Pancreas (tissue), 10 donors: ENCODE data around the gene PROCA1. TPM values are rescaled to one million over a fixed set of nuclear protein-coding genes. Genes with fewer than 3 reads are reported as not detected.
A peak's percentile ranks its signal among the peaks of the same experiment; 100 is the strongest.

ENCODE experiments used
- ATAC-seq, 4 donors: fragments of 200-7000 bp; cut with Tn5 transposase; one replicate each; pipeline versions ENCODE4 v1.8.0 to v1.9.1; 2020; ENCODE audit warnings: mild to moderate bottlenecking in 4 of 4, moderate library complexity in 4 of 4
- DNase-seq, 6 donors: peaks; one replicate each; pipeline ENCODE4 v3.0.0-alpha.2; 2020
- FAIRE-seq: peaks from 2 replicates; lab custom pipeline; 2012; peaks lifted over from hg19 to GRCh38; lab: Jason Lieb, UNC
- H3K27ac ChIP-seq, 4 donors: fragments of 200-600 bp; sonication (generic); 1 replicate in 3 of 4; 2 replicates in 1 of 4; pipeline versions ENCODE4 v1.5.0 to v1.8.0; 2020
- H3K27me3 ChIP-seq, 4 donors: fragments of 200-600 bp; one replicate each; pipeline ENCODE4 v1.8.0; 2021
- H3K36me3 ChIP-seq, 3 donors: fragments of 200-600 bp; sonication (generic) in 1 of 3; one replicate each; pipeline versions ENCODE4 v1.5.0 to v1.8.0; 2020 to 2021
- H3K4me1 ChIP-seq, 3 donors: fragments of 200-600 bp; one replicate each; pipeline ENCODE4 v1.8.0; 2021
- H3K4me3 ChIP-seq, 4 donors: fragments of 200-600 bp; sonication (generic) in 2 of 4; one replicate each; pipeline versions ENCODE4 v1.5.0 to v1.8.0; 2020 to 2021
- H3K9me3 ChIP-seq, 4 donors: fragments of 200-600 bp; one replicate each; pipeline ENCODE4 v1.8.0; 2021
- WGBS, 2 donors: extraction: QIAGEN DNeasy Blood & Tissue Kit; methylation state at CpG; one replicate each; pipeline ENCODE4 v1.1.7; 2013; 5-methylcytosine and 5-hydroxymethylcytosine counted together
- intact Hi-C, 3 donors: fragments of 100-400 bp; cut with DNase I; formaldehyde crosslinking; loops; one replicate each; pipeline versions ENCODE4 v1.11.1 to v1.14.2; 2022
- polyA plus RNA-seq, 2 donors: library from polyadenylated mRNA; stranded (reverse); fragments of 200-250 nt; gene quantifications; one replicate each; pipeline ENCODE4 v1.2.3, GENCODE V29; 2013
- total RNA-seq, 6 donors: library from RNA; stranded (reverse); fragmentation: NEBNext Ultra II Directional in 4 of 6; extraction: Animal tissue kit (Norgen Biotek cat#: 25700) in 4 of 6; gene quantifications; one replicate each; pipeline versions ENCODE4 v1.2.1 to v1.2.4, GENCODE V29; 2021 to 2023
- TF ChIP-seq, protein P1 (sequence below), 4 donors: fragments of 200-600 bp; sonication (generic) in 3 of 4; IDR thresholded peaks; one replicate each; pipeline versions ENCODE4 v1.5.0 to v1.8.0; 2021; ENCODE audit warnings: antibody characterized with exemption in 4 of 4
- donor health status: healthy with polysubstance abuse.
- donor health status: DM: no; HTN: no; CAD: no; lungs with moderate emphysema.
- donor health status: DM: no; HTN: no; CAD: no.
- donor health status: control.
- donor health status: control.
- donor health status: Bipolar disorder and iron deficiency.
- donor health status: DM: yes; HTN: yes; CAD: no.
- donor health status: DM: no; HTN: no; CAD: no.
- donor health status: DM: no; HTN: no; CAD: no.
- donor health status: DM: yes; HTN: yes; CAD: no.

Gene PROCA1
- total and polyA plus RNA-seq, 8 donors: 0.19 to 3.1 (median 0.43) TPM

DNA sequence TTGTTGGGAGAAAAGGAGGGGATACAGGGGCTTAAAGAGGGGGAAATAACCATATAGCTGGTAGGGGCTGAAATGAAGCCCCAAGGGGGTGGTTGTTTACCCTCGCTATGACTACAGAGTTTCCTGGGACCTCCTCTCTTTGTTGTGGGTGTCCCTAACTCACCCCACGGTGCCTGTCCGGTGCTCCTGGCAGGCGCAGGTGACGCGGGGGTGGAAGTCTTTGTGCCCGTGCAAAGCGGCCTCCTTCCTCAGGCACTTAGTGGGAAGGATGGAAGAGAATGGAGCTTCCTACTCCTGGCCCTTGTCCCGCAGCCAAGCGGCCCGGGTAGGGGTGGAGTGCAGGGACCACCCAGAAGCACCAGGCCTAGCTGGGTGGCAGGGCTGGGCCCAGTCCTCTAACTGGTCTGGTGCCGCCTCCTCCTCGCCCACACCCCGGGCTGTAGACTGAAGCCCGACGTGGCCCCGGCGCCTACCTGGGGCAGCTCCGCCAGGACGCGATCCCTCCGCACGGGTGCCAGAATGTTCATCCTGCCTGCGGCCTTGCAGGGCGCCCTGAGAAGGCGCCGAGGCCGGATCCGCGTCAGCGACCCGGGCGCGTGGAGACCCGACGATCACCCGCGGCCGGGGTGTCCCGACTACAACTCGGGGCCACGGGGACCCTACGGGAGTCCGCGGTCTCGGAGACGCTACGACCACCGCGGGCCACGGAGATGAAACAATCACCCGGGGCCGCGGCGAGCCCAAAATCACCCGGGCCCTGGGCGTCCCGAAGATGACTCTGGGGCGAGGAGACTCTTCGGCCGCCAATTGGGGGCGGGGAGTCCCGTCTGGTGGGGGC lies 5.3 kb upstream of the PROCA1 start:
- peak overlapping the region in 2 of 4 donors; percentile 34 to 47 for H3K27ac ChIP-seq
- no peaks in the 10 kb centered on the region for H3K9me3 ChIP-seq
- intact Hi-C loops: no loop called here
- TF ChIP-seq, protein P1, sequence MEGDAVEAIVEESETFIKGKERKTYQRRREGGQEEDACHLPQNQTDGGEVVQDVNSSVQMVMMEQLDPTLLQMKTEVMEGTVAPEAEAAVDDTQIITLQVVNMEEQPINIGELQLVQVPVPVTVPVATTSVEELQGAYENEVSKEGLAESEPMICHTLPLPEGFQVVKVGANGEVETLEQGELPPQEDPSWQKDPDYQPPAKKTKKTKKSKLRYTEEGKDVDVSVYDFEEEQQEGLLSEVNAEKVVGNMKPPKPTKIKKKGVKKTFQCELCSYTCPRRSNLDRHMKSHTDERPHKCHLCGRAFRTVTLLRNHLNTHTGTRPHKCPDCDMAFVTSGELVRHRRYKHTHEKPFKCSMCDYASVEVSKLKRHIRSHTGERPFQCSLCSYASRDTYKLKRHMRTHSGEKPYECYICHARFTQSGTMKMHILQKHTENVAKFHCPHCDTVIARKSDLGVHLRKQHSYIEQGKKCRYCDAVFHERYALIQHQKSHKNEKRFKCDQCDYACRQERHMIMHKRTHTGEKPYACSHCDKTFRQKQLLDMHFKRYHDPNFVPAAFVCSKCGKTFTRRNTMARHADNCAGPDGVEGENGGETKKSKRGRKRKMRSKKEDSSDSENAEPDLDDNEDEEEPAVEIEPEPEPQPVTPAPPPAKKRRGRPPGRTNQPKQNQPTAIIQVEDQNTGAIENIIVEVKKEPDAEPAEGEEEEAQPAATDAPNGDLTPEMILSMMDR (IDR thresholded peaks at IDR 0.05): no peak
- 40 to 45% methylated on average over 56 to 63 of the region's 63 CpGs for WGBS, 2 donors
- DNase-seq (peak in 2 of 6 donors; percentile 48 to 81), FAIRE-seq (no peak), ATAC-seq (no peak)
- peaks cover 11 to 18% (median 14%) of the 10 kb centered on the region in 3 donors for H3K4me1 ChIP-seq
- H3K4me3 ChIP-seq: peak overlapping the region in 3 of 4 donors; percentile 7 to 39 (median 19)
- no peaks in the 10 kb centered on the region for H3K27me3 ChIP-seq
- peaks cover 0 to 7% (median under 1%) of the 10 kb centered on the region in 3 donors for H3K36me3 ChIP-seq

DNA sequence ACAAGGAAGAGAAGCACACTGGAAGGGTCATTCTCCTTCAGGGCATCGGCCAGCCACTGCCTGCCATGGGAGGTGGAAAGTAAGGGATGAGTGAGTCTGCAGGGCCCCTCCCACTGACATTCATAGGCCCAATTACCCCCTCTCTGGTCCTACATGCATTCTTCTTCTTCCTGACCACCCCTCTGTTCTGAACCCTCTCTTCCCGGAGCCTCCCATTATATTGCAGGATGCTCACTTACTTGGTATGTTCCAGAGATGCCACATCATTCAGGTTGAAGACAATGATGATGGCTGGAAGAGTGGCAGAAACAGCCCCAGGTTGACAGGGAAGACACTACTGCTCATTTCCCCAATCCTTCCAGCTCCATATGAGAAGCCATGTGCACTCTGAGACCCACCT lies 3.5 kb upstream of the PROCA1 start:
- TF ChIP-seq, protein P1 (IDR thresholded peaks at IDR 0.05): no peak
- H3K4me3 ChIP-seq: no peak overlapping the region
- intact Hi-C loops: no loop called here
- 92 to 100% methylated on average over 2 of the region's 2 CpGs for WGBS, 2 donors
- H3K27ac ChIP-seq: no peak overlapping the region
- no peaks in the 10 kb centered on the region for H3K36me3 ChIP-seq
- no peak for FAIRE-seq
- DNase-seq: no peak
- H3K9me3 ChIP-seq: no peaks in the 10 kb centered on the region
- no peak for ATAC-seq
- H3K27me3 ChIP-seq: no peaks in the 10 kb centered on the region
- H3K4me1 ChIP-seq: peaks cover 5 to 10% (median 6%) of the 10 kb centered on the region in 3 donors

DNA sequence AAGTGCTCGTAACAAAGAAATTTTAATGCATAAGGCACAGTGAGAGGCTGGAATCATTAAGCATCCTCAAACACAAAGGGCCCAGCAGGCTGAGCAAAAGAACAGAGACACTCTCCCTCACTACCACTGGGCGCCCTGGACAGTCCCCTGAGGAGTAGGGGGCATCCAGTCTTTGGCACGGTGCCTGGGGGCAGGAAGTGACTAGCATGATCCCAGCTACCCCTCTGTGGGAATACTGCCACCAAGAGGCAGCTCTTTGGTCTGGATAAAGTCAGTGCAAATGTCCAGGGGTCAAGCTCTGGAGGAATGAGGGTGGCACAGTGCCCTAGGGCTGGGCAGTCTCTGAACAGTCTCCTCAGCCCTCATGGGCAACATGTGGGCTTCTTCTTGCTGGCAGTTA lies 2.6 kb upstream of the PROCA1 start:
- no peak overlapping the region for H3K27ac ChIP-seq
- H3K27me3 ChIP-seq: no peaks in the 10 kb centered on the region
- 72 to 88% methylated on average over 3 of the region's 3 CpGs for WGBS, 2 donors
- ATAC-seq: no peak
- no peaks in the 10 kb centered on the region for H3K36me3 ChIP-seq
- intact Hi-C loops: no loop called here
- DNase-seq: peak in 2 of 6 donors; percentile 53 to 72
- FAIRE-seq: no peak
- peaks cover 5 to 10% (median 6%) of the 10 kb centered on the region in 3 donors for H3K4me1 ChIP-seq
- H3K4me3 ChIP-seq: no peak overlapping the region
- no peaks in the 10 kb centered on the region for H3K9me3 ChIP-seq
- TF ChIP-seq, protein P1 (IDR thresholded peaks at IDR 0.05): no peak

GRCh38 chr17:28712705-28713415 lies 1.2 kb upstream of the PROCA1 start:
- FAIRE-seq (no peak), DNase-seq (peak in 1 of 6 donors; percentile 3), ATAC-seq (no peak)
- Histone ChIP-seq H3K27me3 (no peaks in the 10 kb centered on the region), H3K4me3 (no peak overlapping the region), H3K9me3 (no peaks in the 10 kb centered on the region), H3K27ac (no peak overlapping the region), H3K36me3 (no peaks in the 10 kb centered on the region), H3K4me1 (peaks cover 3 to 6% (median 5%) of the 10 kb centered on the region in 3 donors)
- 72 to 76% methylated on average over 7 of the region's 7 CpGs for WGBS, 2 donors
- TF ChIP-seq, protein P1 (IDR thresholded peaks at IDR 0.05): no peak
- intact Hi-C loops: no loop called here
